Putamen (tissue), 1 donor: ENCODE data around the gene IFITM10.

Source experiments
- DNase-seq: peaks from one replicate; pipeline ENCODE4 v3.0.0-alpha.2; 2016; ENCODE audit warnings: low spot score

Gene IFITM10

GRCh38 chr11:1737080-1737757 lies 13.2 kb downstream of the IFITM10 start:
- DNase-seq: no peak

GRCh38 chr11:1736447-1736992 lies 13.9 kb downstream of the IFITM10 start:
- no peak for DNase-seq

- DNase-seq: no peak
These were observed 15.1 kb downstream of the IFITM10 start for GRCh38 chr11:1735271-1735670.

- DNase-seq: no peak
These were observed 15.7 kb downstream of the IFITM10 start for GRCh38 chr11:1734641-1735081.

- DNase-seq: no peak
These were observed 16.4 kb downstream of the IFITM10 start for GRCh38 chr11:1733716-1734640.

- DNase-seq: no peak
These were observed 17.2 kb downstream of the IFITM10 start for GRCh38 chr11:1733009-1733715.

GRCh38 chr11:1732418-1733008 lies 17.9 kb downstream of the IFITM10 start:
- no peak for DNase-seq

GRCh38 chr11:1731451-1732059 lies 18.8 kb downstream of the IFITM10 start:
- no peak for DNase-seq

- DNase-seq: no peak
These were observed 20.3 kb downstream of the IFITM10 start for GRCh38 chr11:1730059-1730629.

- no peak for DNase-seq
These were observed 20.7 kb downstream of the IFITM10 start for GRCh38 chr11:1729692-1730011.

- no peak for DNase-seq
These were observed 21.3 kb downstream of the IFITM10 start for GRCh38 chr11:1728931-1729691.

GRCh38 chr11:1728301-1728700 lies 22.1 kb downstream of the IFITM10 start:
- DNase-seq: no peak

- no peak for DNase-seq
These were observed 22.5 kb downstream of the IFITM10 start for GRCh38 chr11:1727861-1728260.

- DNase-seq: no peak
These were observed 23.2 kb downstream of the IFITM10 start for GRCh38 chr11:1727096-1727690.

GRCh38 chr11:1719781-1720180 lies 30.6 kb downstream of the IFITM10 start:
- no peak for DNase-seq

- no peak for DNase-seq
These were observed 32.1 kb downstream of the IFITM10 start for GRCh38 chr11:1718326-1718725.

- no peak for DNase-seq
These were observed 32.6 kb downstream of the IFITM10 start for GRCh38 chr11:1717745-1718144.

GRCh38 chr11:1714908-1715885 lies 35.2 kb downstream of the IFITM10 start:
- DNase-seq: no peak

- DNase-seq: no peak
These were observed 41.7 kb downstream of the IFITM10 start for GRCh38 chr11:1708716-1709115.
